ENCODE results near the gene LPGAT1.

Gene LPGAT1

GRCh38 chr1:211797994-211798393 is 32.6 kb downstream of the LPGAT1 start:
- DNase-seq (ENCODE audit: low read depth): no peak
- TF ChIP-seq, protein P1, sequence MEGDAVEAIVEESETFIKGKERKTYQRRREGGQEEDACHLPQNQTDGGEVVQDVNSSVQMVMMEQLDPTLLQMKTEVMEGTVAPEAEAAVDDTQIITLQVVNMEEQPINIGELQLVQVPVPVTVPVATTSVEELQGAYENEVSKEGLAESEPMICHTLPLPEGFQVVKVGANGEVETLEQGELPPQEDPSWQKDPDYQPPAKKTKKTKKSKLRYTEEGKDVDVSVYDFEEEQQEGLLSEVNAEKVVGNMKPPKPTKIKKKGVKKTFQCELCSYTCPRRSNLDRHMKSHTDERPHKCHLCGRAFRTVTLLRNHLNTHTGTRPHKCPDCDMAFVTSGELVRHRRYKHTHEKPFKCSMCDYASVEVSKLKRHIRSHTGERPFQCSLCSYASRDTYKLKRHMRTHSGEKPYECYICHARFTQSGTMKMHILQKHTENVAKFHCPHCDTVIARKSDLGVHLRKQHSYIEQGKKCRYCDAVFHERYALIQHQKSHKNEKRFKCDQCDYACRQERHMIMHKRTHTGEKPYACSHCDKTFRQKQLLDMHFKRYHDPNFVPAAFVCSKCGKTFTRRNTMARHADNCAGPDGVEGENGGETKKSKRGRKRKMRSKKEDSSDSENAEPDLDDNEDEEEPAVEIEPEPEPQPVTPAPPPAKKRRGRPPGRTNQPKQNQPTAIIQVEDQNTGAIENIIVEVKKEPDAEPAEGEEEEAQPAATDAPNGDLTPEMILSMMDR (conservative IDR thresholded peaks at IDR 0.05; ENCODE audit: low read depth, low read length): no peak

GRCh38 chr1:211791979-211792378 is 38.6 kb downstream of the LPGAT1 start:
- TF ChIP-seq, protein P1 (conservative IDR thresholded peaks at IDR 0.05; ENCODE audit: low read depth, low read length): no peak
- DNase-seq (ENCODE audit: low read depth): no peak
- H3K4me3 ChIP-seq (ENCODE audit: low read depth, low read length): no peak overlapping the region

More at GRCh38 chr1:211797994-211798393, 32.6 kb downstream of the LPGAT1 start:
- H3K4me3 ChIP-seq (ENCODE audit: low read depth, low read length): no peak overlapping the region

DNA sequence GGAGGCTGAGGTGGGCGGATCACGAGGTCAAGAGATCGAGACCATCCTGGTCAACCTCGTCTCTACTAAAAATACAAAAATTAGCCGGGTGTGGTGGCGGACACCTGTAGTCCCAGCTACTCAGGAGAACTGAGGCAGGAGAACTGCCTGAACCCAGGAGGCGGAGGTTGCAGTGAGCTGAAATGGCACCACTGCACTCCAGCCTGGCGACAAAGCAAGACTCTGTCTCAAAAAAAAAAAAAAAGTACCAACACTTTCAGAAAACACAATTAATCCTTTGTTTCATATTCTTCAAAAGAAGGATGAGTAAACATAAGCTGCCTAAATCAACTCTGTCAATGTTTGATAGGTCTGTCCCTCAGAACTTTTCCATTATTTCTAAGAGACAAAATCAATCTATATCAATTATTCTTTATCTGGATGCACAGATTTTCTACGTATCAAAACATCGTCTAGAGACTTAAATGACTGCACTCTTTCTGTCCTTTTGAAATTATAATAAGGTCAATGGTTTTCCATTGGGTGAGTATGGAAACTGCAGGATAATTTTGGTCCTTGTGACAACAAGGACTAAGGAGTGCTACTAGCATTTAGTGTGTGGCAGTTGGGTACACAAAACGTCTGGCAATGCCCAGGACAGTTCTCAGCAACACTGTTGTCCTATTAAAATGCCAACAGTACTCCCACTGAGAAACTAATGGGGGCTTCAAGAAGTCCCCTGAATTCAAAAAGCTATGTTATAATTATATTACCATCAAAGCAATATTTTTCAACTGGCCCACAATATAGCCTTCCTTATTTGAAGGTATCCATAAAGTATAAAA is 40.7 kb downstream of the LPGAT1 start:
- no peak for DNase-seq (ENCODE audit: low read depth)
- TF ChIP-seq, protein P1 (conservative IDR thresholded peaks at IDR 0.05; ENCODE audit: low read depth, low read length): no peak
- H3K4me3 ChIP-seq (ENCODE audit: low read depth, low read length): no peak overlapping the region

- H3K4me3 ChIP-seq (ENCODE audit: low read depth, low read length): no peak overlapping the region
- TF ChIP-seq, protein P1 (conservative IDR thresholded peaks at IDR 0.05; ENCODE audit: low read depth, low read length): no peak
- DNase-seq (ENCODE audit: low read depth): peak; percentile 72
Measured at GRCh38 chr1:211788626-211789025, 41.9 kb downstream of the LPGAT1 start.

GRCh38 chr1:211783897-211784296 is 46.7 kb downstream of the LPGAT1 start:
- H3K4me3 ChIP-seq (ENCODE audit: low read depth, low read length): no peak overlapping the region
- DNase-seq (ENCODE audit: low read depth): no peak
- TF ChIP-seq, protein P1 (conservative IDR thresholded peaks at IDR 0.05; ENCODE audit: low read depth, low read length): no peak

DNA sequence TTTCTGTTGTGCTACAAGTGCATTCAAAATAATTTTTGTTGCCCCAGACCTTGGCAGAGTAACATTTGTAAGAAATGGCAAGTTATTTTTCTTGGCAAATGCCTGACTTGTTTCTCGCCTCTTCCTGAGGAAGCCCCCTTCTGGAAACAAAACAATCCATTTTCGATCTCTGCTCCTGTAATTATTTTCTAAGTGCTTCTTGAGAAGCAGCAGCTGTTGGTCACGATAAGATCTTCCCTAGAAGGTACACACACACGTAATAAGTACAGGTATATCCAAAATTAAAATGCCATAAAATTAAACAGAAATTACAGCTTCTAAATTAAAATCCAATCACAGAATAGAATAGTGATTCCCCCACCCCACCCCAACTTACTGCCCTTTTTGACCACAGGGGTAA is 47.3 kb downstream of the LPGAT1 start:
- no peak overlapping the region for H3K4me3 ChIP-seq (ENCODE audit: low read depth, low read length)
- TF ChIP-seq, protein P1 (conservative IDR thresholded peaks at IDR 0.05; ENCODE audit: low read depth, low read length): no peak
- DNase-seq (ENCODE audit: low read depth): peak; percentile 9

DNA sequence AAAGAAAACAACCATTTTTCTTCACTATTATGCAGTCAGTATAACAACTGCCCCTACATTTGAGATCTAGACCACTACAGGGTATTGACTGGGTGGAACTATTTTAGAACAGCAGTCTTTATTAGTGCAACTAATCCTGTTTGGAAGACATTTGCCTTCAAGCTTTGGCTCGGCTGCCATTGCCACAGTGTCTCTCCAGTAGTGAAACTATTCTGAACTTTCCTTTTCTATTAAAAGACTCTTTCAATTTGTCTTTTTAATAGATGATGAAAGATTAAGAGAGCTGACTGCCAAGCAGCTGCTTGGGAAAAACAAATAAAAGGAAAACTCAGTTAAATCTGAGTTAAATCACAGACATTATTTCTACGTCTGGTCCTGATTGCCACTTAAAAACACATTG is 49.3 kb downstream of the LPGAT1 start:
- H3K4me3 ChIP-seq (ENCODE audit: low read depth, low read length): no peak overlapping the region
- DNase-seq (ENCODE audit: low read depth): no peak
- TF ChIP-seq, protein P1 (conservative IDR thresholded peaks at IDR 0.05; ENCODE audit: low read depth, low read length): no peak

Measured in choroid plexus epithelial cell (primary cell).